Subcutaneous preadipocyte (primary cell): ENCODE results near the gene TAF4B. TPM values are rescaled to one million over a fixed set of nuclear protein-coding genes. Genes with fewer than 3 reads are reported as not detected.

Source experiments
- small RNA-seq: library from RNA; depleted of rRNA; stranded (forward); fragments of <200 nt; gene quantifications from one replicate; pipeline ENCODE3, GENCODE V24; 2012
- total RNA-seq: library from RNA; depleted of rRNA; stranded (reverse); fragments of >200 nt; gene quantifications from 2 replicates; pipeline ENCODE4 v1.2.3, GENCODE V29; 2012

The TAF4B gene, protein sequence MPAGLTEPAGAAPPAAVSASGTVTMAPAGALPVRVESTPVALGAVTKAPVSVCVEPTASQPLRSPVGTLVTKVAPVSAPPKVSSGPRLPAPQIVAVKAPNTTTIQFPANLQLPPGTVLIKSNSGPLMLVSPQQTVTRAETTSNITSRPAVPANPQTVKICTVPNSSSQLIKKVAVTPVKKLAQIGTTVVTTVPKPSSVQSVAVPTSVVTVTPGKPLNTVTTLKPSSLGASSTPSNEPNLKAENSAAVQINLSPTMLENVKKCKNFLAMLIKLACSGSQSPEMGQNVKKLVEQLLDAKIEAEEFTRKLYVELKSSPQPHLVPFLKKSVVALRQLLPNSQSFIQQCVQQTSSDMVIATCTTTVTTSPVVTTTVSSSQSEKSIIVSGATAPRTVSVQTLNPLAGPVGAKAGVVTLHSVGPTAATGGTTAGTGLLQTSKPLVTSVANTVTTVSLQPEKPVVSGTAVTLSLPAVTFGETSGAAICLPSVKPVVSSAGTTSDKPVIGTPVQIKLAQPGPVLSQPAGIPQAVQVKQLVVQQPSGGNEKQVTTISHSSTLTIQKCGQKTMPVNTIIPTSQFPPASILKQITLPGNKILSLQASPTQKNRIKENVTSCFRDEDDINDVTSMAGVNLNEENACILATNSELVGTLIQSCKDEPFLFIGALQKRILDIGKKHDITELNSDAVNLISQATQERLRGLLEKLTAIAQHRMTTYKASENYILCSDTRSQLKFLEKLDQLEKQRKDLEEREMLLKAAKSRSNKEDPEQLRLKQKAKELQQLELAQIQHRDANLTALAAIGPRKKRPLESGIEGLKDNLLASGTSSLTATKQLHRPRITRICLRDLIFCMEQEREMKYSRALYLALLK
- total RNA-seq, result 10.7 and 12.3 TPM in 2 replicates

DNA sequence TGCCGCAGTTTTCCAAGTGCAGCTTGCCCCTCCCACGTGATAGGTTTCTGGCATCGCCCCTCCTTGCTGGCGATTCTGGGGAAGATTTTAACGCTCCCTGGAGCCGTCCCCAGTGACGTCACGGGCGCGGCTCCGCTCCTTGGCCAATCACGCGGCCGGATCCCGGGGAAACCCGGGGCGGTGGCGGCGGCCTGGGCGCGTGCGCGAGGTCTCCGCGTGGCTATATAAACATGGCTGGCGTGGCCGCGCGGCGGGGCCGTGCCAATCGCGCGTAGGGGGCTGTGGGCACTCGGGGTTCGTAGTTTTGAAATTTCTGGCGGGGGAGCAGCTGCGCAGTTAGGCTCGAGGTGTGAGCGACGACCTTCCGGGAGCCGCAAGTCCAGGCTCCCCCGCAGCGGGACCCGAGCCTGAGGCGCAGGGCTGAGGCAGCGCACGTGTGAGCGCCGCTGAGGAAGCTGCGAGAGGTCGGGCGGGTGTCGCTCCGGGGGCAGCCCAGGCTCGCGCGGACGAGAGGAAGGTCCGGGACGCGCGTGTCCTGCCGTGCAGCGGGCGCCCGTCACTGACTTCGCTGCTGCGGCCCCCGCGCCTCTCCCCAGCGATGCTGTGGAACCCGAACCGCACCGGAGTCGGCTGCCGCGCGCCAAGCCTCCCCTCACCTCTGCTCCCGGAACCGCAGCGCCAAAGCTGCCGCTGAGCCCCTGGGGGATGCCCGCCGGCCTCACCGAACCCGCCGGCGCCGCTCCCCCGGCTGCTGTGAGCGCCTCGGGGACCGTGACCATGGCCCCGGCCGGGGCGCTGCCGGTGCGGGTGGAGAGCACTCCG, at the start of gene TAF4B:
TSS of gene TAF4B (plus strand) at position 217 of the 822 bp plus-strand sequence. CDS start at position 706, 489 bp downstream.

Small RNA genes lying within 50 kb of the gene (small RNA-seq; reads per million reads assigned to genes)
- gene RNU6-1289P, result not detected

Other genes with a start within 250 kb of the TAF4B start
- 91.5 and 97.2 TPM in 2 replicates for gene SS18, start 135.8 kb upstream of the TAF4B start, total RNA-seq
- not detected in 2 replicates for gene PSMA8, start 92.6 kb upstream of the TAF4B start, total RNA-seq